Adrenal gland (tissue), 5 donors: ENCODE results near the gene HOXA13.

ENCODE experiments used
- CTCF ChIP-seq, 6 experiments: fragments of 450-650 bp in 4 of 6; fragments of 200-600 bp in 2 of 6; sonication (generic) in 1 of 6; IDR thresholded peaks; 1 replicate in 5 of 6; 2 replicates in 1 of 6; pipeline versions ENCODE4 v1.5.1 to v1.8.0; 2016 to 2021; ENCODE audit warnings: antibody characterized with exemption in 6 of 6, mild to moderate bottlenecking in 2 of 6, moderate library complexity in 1 of 6
- POLR2A ChIP-seq, 2 donors: fragments of 450-650 bp; IDR thresholded peaks; one replicate each; pipeline ENCODE4 v1.6.1; 2017; ENCODE audit warnings: antibody characterized with exemption in 2 of 2, mild to moderate bottlenecking in 2 of 2, moderate library complexity in 1 of 2
- donor health status: DM: no; HTN: no; CAD: no.

GRCh38 chr7:27145914-27146412 lies 53.9 kb downstream of the HOXA13 start:
- TF ChIP-seq CTCF (IDR thresholded peaks at IDR 0.05) (no peak), POLR2A (IDR thresholded peaks at IDR 0.05) (no peak)
